Peyer's patch (tissue), 4 donors: ENCODE results near the gene FITM1.

Experiments
- POLR2A ChIP-seq, 2 donors: fragments of 450-650 bp; IDR thresholded peaks; one replicate each; pipeline ENCODE4 v1.5.1; 2017; ENCODE audit warnings: antibody characterized with exemption in 2 of 2, mild to moderate bottlenecking in 2 of 2, moderate library complexity in 2 of 2
- TF ChIP-seq, protein P1 (sequence below), 6 experiments: fragments of 450-650 bp in 4 of 6; fragments of 200-600 bp in 2 of 6; sonication (generic) in 1 of 6; IDR thresholded peaks; one replicate each; pipeline ENCODE4 v1.5.1; 2017 to 2019; ENCODE audit warnings: antibody characterized with exemption in 6 of 6, mild to moderate bottlenecking in 3 of 6, moderate library complexity in 1 of 6

DNA sequence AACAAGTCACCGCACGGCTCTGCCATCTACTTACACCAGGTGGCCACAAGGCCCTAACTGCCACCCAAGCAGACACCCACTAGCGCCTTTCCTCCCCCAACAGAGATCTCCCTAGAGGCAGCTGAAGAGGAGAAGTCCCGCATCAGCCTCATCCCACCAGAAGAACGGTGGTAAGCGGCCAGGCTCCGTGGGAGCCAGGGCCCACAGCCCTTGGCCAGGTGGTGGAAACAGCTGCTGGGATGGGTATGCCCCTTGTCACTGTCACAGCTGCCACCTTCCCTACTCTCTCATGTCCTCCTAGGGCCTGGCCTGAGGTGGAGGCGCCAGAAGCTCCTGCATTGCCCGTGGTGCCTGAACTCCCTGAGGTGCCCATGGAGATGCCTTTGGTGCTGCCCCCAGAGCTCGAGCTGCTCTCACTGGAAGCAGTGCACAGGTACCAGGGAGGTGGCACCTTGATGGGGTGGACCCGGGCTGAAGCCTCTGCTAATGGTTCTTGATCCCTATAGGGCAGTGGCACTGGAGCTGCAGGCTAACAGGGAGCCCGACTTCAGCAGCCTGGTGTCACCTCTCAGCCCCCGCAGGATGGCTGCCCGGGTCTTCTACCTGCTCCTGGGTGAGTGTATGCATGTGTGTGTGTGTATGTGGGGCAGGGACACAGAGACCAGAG, 49.0 kb downstream of the FITM1 start:
- TF ChIP-seq, protein P1, sequence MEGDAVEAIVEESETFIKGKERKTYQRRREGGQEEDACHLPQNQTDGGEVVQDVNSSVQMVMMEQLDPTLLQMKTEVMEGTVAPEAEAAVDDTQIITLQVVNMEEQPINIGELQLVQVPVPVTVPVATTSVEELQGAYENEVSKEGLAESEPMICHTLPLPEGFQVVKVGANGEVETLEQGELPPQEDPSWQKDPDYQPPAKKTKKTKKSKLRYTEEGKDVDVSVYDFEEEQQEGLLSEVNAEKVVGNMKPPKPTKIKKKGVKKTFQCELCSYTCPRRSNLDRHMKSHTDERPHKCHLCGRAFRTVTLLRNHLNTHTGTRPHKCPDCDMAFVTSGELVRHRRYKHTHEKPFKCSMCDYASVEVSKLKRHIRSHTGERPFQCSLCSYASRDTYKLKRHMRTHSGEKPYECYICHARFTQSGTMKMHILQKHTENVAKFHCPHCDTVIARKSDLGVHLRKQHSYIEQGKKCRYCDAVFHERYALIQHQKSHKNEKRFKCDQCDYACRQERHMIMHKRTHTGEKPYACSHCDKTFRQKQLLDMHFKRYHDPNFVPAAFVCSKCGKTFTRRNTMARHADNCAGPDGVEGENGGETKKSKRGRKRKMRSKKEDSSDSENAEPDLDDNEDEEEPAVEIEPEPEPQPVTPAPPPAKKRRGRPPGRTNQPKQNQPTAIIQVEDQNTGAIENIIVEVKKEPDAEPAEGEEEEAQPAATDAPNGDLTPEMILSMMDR (IDR thresholded peaks at IDR 0.05), result no peak
- TF ChIP-seq POLR2A (IDR thresholded peaks at IDR 0.05), result no peak
